ENCODE data around the gene CCR7.

Gene CCR7

DNA sequence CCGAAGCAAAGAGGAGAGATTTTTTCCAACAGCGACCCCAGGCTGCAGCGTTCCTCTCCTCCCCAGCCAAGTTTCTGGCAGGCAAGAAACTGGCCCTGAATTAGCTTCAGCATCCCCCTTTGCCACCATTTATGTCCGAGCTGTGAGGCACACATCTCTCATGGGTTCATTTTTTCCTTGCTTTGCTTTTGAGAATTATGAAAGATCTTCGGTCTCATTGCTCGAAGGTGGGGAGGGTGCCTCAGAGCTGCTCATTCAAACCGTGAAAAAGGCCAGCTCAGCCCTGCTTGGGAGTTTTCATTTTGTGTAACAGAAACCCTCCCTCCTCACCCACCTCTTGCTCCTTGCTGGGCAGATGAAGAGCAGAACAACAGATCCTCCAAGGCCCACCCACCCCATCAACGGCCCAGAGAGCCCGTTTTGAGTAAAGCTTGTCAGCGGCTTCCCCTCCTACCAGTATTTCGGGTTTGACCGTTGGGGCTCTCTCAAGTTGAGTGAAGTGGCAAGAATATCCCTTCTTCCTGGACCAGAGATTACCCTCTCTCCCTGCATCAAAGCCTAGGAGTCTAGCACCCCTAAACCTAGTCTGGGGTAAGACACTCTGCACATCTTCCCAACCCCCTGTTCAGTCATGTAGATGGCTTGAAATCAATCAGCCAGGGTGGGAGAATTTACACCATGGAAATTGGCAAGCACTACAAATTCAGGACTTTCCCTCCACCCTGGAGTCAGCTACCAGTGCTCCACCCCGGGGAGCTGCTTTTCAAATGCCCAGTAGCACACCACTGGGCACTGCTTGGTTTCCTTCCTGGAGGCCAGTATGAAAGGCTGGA, 1.8 kb downstream of the CCR7 start:
- no peak for TF ChIP-seq GABPA (IDR thresholded peaks at IDR 0.05; ENCODE audit: low read depth)
- TF ChIP-seq, protein P1, sequence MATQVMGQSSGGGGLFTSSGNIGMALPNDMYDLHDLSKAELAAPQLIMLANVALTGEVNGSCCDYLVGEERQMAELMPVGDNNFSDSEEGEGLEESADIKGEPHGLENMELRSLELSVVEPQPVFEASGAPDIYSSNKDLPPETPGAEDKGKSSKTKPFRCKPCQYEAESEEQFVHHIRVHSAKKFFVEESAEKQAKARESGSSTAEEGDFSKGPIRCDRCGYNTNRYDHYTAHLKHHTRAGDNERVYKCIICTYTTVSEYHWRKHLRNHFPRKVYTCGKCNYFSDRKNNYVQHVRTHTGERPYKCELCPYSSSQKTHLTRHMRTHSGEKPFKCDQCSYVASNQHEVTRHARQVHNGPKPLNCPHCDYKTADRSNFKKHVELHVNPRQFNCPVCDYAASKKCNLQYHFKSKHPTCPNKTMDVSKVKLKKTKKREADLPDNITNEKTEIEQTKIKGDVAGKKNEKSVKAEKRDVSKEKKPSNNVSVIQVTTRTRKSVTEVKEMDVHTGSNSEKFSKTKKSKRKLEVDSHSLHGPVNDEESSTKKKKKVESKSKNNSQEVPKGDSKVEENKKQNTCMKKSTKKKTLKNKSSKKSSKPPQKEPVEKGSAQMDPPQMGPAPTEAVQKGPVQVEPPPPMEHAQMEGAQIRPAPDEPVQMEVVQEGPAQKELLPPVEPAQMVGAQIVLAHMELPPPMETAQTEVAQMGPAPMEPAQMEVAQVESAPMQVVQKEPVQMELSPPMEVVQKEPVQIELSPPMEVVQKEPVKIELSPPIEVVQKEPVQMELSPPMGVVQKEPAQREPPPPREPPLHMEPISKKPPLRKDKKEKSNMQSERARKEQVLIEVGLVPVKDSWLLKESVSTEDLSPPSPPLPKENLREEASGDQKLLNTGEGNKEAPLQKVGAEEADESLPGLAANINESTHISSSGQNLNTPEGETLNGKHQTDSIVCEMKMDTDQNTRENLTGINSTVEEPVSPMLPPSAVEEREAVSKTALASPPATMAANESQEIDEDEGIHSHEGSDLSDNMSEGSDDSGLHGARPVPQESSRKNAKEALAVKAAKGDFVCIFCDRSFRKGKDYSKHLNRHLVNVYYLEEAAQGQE (IDR thresholded peaks at IDR 0.05; ENCODE audit: insufficient replicate concordance, low read depth) = no peak
- TF ChIP-seq POLR2AphosphoS5 (IDR thresholded peaks at IDR 0.05; ENCODE audit: low read depth) = no peak
- no peak overlapping the region for H3K4me3 ChIP-seq (replicated peaks; ENCODE audit: insufficient read depth, low read length)
- H3K27ac ChIP-seq (replicated peaks) = no peak overlapping the region

DNA sequence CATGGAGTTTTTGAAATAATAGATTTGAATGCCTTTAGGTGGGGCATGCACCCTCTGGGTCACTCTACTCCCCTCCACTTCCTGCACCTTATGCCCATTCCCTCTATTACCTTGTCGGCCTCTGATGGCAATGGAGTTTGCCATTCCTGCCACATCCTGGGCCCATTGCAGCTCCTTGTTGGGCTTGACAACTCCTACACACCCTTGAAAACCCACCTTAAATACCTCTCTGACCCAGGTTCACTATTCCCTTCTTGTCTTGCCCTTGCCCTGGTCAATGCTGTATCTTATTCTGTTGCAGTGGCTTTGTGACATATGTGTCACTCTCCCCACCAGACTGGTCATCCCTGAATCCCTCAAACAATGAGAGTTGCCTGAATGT, 2.4 kb downstream of the CCR7 start:
- peaks cover 13% of the 10 kb centered on the region for H3K27me3 ChIP-seq (ENCODE audit: insufficient read depth, poor library complexity, severe bottlenecking)
- TF ChIP-seq POLR2AphosphoS5 (IDR thresholded peaks at IDR 0.05; ENCODE audit: low read depth) (no peak), SPI1 (IDR thresholded peaks at IDR 0.05; ENCODE audit: borderline replicate concordance, low read depth) (no peak), GABPA (IDR thresholded peaks at IDR 0.05; ENCODE audit: low read depth) (no peak)
- TF ChIP-seq, protein P1 (IDR thresholded peaks at IDR 0.05; ENCODE audit: insufficient replicate concordance, low read depth) = no peak
- TF ChIP-seq, protein P2, sequence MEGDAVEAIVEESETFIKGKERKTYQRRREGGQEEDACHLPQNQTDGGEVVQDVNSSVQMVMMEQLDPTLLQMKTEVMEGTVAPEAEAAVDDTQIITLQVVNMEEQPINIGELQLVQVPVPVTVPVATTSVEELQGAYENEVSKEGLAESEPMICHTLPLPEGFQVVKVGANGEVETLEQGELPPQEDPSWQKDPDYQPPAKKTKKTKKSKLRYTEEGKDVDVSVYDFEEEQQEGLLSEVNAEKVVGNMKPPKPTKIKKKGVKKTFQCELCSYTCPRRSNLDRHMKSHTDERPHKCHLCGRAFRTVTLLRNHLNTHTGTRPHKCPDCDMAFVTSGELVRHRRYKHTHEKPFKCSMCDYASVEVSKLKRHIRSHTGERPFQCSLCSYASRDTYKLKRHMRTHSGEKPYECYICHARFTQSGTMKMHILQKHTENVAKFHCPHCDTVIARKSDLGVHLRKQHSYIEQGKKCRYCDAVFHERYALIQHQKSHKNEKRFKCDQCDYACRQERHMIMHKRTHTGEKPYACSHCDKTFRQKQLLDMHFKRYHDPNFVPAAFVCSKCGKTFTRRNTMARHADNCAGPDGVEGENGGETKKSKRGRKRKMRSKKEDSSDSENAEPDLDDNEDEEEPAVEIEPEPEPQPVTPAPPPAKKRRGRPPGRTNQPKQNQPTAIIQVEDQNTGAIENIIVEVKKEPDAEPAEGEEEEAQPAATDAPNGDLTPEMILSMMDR (IDR thresholded peaks at IDR 0.05; ENCODE audit: insufficient read depth, low read length) = no peak
- no peak overlapping the region for H3K27ac ChIP-seq (replicated peaks)
- H3K4me3 ChIP-seq (replicated peaks; ENCODE audit: insufficient read depth, low read length) = no peak overlapping the region
- DNase-seq (ENCODE audit: low read depth in 1 of 2, low spot score in 1 of 2) = no peak

More for the DNA sequence above, 1.8 kb downstream of the CCR7 start:
- H3K27me3 ChIP-seq (ENCODE audit: insufficient read depth, poor library complexity, severe bottlenecking) = peaks cover 11% of the 10 kb centered on the region
- DNase-seq (ENCODE audit: low read depth in 1 of 2, low spot score in 1 of 2) = no peak

DNA sequence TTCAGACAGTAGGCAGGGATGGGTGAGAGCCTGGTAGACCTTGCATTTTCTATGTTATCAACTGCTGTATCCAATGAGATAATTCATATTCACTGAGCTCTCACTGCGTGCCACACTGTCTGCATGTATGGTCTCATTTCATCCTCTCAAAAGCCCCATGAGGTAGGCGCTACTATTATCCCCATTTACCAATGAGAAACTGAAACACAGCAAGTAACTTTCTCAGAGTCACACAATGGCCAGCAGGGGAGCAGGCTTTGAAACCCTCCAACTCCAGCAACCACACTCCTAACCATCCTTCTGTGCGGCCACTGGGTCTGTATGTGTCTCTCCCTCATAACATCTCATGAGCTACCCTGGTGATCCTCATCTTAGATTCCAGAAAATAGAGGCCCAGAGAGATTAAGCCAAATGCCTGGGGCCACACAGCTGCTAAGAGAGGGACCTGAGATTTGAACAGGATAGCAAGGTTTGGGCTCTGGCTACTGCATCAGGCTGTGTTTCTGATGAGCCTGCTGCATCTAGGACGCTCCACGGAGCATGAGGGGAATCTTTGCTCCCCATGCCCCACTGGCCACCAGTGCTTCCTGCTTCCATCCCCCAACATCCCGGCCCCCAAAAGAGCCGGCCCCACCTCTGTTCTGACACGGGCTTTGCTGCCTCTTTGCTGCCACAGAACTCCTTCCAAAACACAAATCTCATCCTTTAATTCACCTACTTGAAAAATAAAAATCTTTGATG, 3.2 kb downstream of the CCR7 start:
- Histone ChIP-seq H3K27ac (replicated peaks) (no peak overlapping the region), H3K4me3 (replicated peaks; ENCODE audit: insufficient read depth, low read length) (no peak overlapping the region), H3K27me3 (ENCODE audit: insufficient read depth, poor library complexity, severe bottlenecking) (peaks cover 15% of the 10 kb centered on the region)
- DNase-seq (ENCODE audit: low read depth in 1 of 2, low spot score in 1 of 2) = no peak
- TF ChIP-seq GABPA (IDR thresholded peaks at IDR 0.05; ENCODE audit: low read depth) (no peak), SPI1 (IDR thresholded peaks at IDR 0.05; ENCODE audit: borderline replicate concordance, low read depth) (no peak), POLR2AphosphoS5 (IDR thresholded peaks at IDR 0.05; ENCODE audit: low read depth) (no peak)
- TF ChIP-seq, protein P1 (IDR thresholded peaks at IDR 0.05; ENCODE audit: insufficient replicate concordance, low read depth) = no peak
- TF ChIP-seq, protein P2 (IDR thresholded peaks at IDR 0.05; ENCODE audit: insufficient read depth, low read length) = no peak

Data from HL-60 (cell line).